Pancreas (tissue), 10 donors: ENCODE measurements around the gene CCDC170. TPM values are rescaled to one million over a fixed set of nuclear protein-coding genes. Genes with fewer than 3 reads are reported as not detected.

Experiments
- ATAC-seq, 4 donors: fragments of 200-7000 bp; cut with Tn5 transposase; one replicate each; pipeline versions ENCODE4 v1.8.0 to v1.9.1; 2020; ENCODE audit warnings: mild to moderate bottlenecking in 4 of 4, moderate library complexity in 4 of 4
- DNase-seq, 6 donors: peaks; one replicate each; pipeline ENCODE4 v3.0.0-alpha.2; 2020
- FAIRE-seq: peaks from 2 replicates; lab custom pipeline; 2012; peaks lifted over from hg19 to GRCh38; lab: Jason Lieb, UNC
- H3K27ac ChIP-seq, 4 donors: fragments of 200-600 bp; sonication (generic); 1 replicate in 3 of 4; 2 replicates in 1 of 4; pipeline versions ENCODE4 v1.5.0 to v1.8.0; 2020
- H3K27me3 ChIP-seq, 4 donors: fragments of 200-600 bp; one replicate each; pipeline ENCODE4 v1.8.0; 2021
- H3K36me3 ChIP-seq, 3 donors: fragments of 200-600 bp; sonication (generic) in 1 of 3; one replicate each; pipeline versions ENCODE4 v1.5.0 to v1.8.0; 2020 to 2021
- H3K4me1 ChIP-seq, 3 donors: fragments of 200-600 bp; one replicate each; pipeline ENCODE4 v1.8.0; 2021
- H3K4me3 ChIP-seq, 4 donors: fragments of 200-600 bp; sonication (generic) in 2 of 4; one replicate each; pipeline versions ENCODE4 v1.5.0 to v1.8.0; 2020 to 2021
- H3K9me3 ChIP-seq, 4 donors: fragments of 200-600 bp; one replicate each; pipeline ENCODE4 v1.8.0; 2021
- CTCF ChIP-seq, 4 donors: fragments of 200-600 bp; sonication (generic) in 3 of 4; IDR thresholded peaks; one replicate each; pipeline versions ENCODE4 v1.5.0 to v1.8.0; 2021; ENCODE audit warnings: antibody characterized with exemption in 4 of 4
- WGBS, 2 donors: extraction: QIAGEN DNeasy Blood & Tissue Kit; methylation state at CpG; one replicate each; pipeline ENCODE4 v1.1.7; 2013; 5-methylcytosine and 5-hydroxymethylcytosine counted together
- intact Hi-C, 3 donors: fragments of 100-400 bp; cut with DNase I; formaldehyde crosslinking; loops; one replicate each; pipeline versions ENCODE4 v1.11.1 to v1.14.2; 2022
- polyA plus RNA-seq, 2 donors: library from polyadenylated mRNA; stranded (reverse); fragments of 200-250 nt; gene quantifications; one replicate each; pipeline ENCODE4 v1.2.3, GENCODE V29; 2013
- total RNA-seq, 6 donors: library from RNA; stranded (reverse); fragmentation: NEBNext Ultra II Directional in 4 of 6; extraction: Animal tissue kit (Norgen Biotek cat#: 25700) in 4 of 6; gene quantifications; one replicate each; pipeline versions ENCODE4 v1.2.1 to v1.2.4, GENCODE V29; 2021 to 2023
- donor health status: healthy with polysubstance abuse.
- donor health status: DM: no; HTN: no; CAD: no; lungs with moderate emphysema.
- donor health status: DM: no; HTN: no; CAD: no.
- donor health status: control.
- donor health status: control.
- donor health status: Bipolar disorder and iron deficiency.
- donor health status: DM: yes; HTN: yes; CAD: no.
- donor health status: DM: no; HTN: no; CAD: no.
- donor health status: DM: no; HTN: no; CAD: no.
- donor health status: DM: yes; HTN: yes; CAD: no.

Gene CCDC170
- total and polyA plus RNA-seq, 8 donors: 0.03 to 0.81 (median 0.40) TPM; not detected in 1

DNA sequence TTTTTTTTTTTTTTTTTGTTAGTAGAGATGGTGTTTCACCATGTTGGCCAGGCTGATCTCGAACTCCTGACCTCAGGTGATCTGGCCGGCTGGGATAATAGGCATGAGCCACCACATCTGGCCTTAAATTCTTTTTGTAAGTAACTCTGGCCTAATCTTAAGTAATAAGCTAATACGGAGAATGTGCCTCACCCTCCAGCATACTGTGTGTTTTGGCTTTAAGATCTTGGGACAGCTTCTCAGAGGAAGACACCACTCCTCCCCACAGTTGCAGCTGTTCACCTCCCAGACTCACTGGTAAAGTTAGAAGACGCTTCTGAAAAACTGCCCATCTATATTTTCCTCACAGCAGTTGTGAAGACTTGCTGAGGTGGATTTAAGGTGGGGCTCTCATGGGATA, 120.8 kb downstream of the CCDC170 start:
- DNase-seq (no peak), ATAC-seq (no peak), FAIRE-seq (no peak)
- H3K27ac ChIP-seq: no peak overlapping the region
- H3K4me3 ChIP-seq: no peak overlapping the region
- H3K27me3 ChIP-seq: no peaks in the 10 kb centered on the region
- TF ChIP-seq CTCF (IDR thresholded peaks at IDR 0.05): no peak
- 82 to 85% methylated on average over 4 of the region's 4 CpGs for WGBS, 2 donors
- H3K9me3 ChIP-seq: no peaks in the 10 kb centered on the region
- H3K36me3 ChIP-seq: no peaks in the 10 kb centered on the region
- H3K4me1 ChIP-seq: no peaks in the 10 kb centered on the region
- intact Hi-C loops: no loop called here

DNA sequence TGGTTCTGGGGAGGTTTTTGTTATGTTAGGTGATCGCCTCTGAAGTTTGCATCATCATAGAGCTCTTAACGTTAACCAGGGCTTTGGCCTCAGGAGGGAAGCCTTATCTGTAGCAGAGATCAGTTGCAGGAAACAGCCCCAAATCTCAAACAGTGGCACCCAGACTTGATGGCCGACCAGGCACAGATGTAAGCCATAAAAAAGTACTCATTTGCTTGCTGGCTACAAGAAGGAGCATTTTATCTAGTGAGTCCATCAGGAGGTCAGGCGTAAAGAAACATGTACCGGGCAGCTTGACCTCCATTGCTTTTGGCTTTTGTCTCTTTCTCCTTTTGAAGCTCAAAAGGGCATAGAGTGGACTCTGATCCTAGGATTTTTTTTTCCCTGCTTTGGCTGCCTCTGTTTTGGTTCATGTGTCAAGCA, 122.3 kb downstream of the CCDC170 start:
- no peak overlapping the region for H3K27ac ChIP-seq
- 58 to 68% methylated on average over 5 of the region's 5 CpGs for WGBS, 2 donors
- no peaks in the 10 kb centered on the region for H3K9me3 ChIP-seq
- no peaks in the 10 kb centered on the region for H3K27me3 ChIP-seq
- no peak for FAIRE-seq
- TF ChIP-seq CTCF (IDR thresholded peaks at IDR 0.05): no peak
- intact Hi-C loops: no loop called here
- no peak for ATAC-seq
- DNase-seq: no peak
- no peaks in the 10 kb centered on the region for H3K36me3 ChIP-seq
- no peaks in the 10 kb centered on the region for H3K4me1 ChIP-seq
- H3K4me3 ChIP-seq: no peak overlapping the region

- H3K9me3 ChIP-seq: no peaks in the 10 kb centered on the region
- H3K27ac ChIP-seq: no peak overlapping the region
- no peaks in the 10 kb centered on the region for H3K36me3 ChIP-seq
- 70 to 86% methylated on average over 2 of the region's 2 CpGs for WGBS, 2 donors
- TF ChIP-seq CTCF (IDR thresholded peaks at IDR 0.05): no peak
- intact Hi-C loops: no loop called here
- H3K27me3 ChIP-seq: no peaks in the 10 kb centered on the region
- no peak for DNase-seq
- no peak for FAIRE-seq
- H3K4me1 ChIP-seq: no peaks in the 10 kb centered on the region
- ATAC-seq: no peak
- no peak overlapping the region for H3K4me3 ChIP-seq
These were observed 122.8 kb downstream of the CCDC170 start for GRCh38 chr6:151616600-151616999.

DNA sequence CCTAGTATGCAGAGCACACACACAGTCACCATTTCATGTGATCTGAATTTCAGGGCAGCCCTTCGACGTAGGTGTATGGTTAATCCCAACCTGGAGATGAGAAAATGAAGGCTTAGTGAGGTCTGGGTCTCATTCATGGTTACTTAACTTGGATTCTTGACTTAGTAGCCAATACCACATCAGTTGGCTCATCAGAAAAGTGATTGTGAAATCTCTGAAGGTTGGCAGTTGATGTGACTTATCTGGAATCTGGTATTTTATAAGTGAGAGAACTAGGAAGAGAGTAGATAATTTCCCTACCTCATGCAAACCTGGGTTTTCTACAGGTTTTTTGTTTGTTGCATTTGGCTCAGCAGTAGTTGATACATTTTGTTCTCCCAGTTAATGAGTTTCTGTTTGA, 123.7 kb downstream of the CCDC170 start:
- Histone ChIP-seq H3K4me1 (no peaks in the 10 kb centered on the region), H3K4me3 (no peak overlapping the region), H3K9me3 (no peaks in the 10 kb centered on the region), H3K36me3 (no peaks in the 10 kb centered on the region), H3K27ac (no peak overlapping the region), H3K27me3 (no peaks in the 10 kb centered on the region)
- DNase-seq (no peak), FAIRE-seq (no peak), ATAC-seq (no peak)
- TF ChIP-seq CTCF (IDR thresholded peaks at IDR 0.05): no peak
- 97 to 99% methylated on average over 2 of the region's 2 CpGs for WGBS, 2 donors
- intact Hi-C loops: no loop called here

DNA sequence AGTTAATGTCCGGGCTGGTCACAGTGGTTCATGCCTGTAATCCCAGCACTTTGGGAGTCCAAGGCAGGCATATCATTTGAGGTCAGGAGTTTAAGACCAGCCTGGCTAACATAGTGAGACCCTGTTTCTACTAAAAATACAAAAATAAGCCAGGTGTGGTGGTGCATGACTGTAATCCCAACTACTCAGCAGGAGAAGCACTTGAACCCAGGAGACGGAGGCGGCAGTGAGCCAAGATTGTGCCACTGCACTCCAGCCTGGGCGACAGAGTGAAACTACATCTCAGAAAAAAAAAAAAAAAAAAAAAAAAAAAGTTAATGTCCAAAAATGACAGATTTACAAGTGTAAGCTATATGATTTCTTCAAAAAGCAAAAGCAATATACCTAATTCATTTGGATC, 124.9 kb downstream of the CCDC170 start:
- Histone ChIP-seq H3K9me3 (no peaks in the 10 kb centered on the region), H3K36me3 (no peaks in the 10 kb centered on the region), H3K27ac (no peak overlapping the region), H3K4me1 (no peaks in the 10 kb centered on the region), H3K27me3 (no peaks in the 10 kb centered on the region), H3K4me3 (no peak overlapping the region)
- ATAC-seq (no peak), DNase-seq (no peak), FAIRE-seq (no peak)
- intact Hi-C loops: no loop called here
- TF ChIP-seq CTCF (IDR thresholded peaks at IDR 0.05): no peak
- WGBS, 2 donors: 67 to 88% methylated on average over 4 of the region's 4 CpGs
